Common myeloid progenitor, CD34-positive (primary cell): ENCODE data around the gene MELTF.

Experiments
- CTCF ChIA-PET: fragments of 350-600 bp; sonication (Branson Sonifier 250); formaldehyde crosslinking; loops from one replicate; lab custom pipeline; 2021; ENCODE audit warnings: antibody characterized with exemption; lab: Charles Lee
- POLR2A ChIA-PET: fragments of 350-600 bp; sonication (Branson Sonifier 250); formaldehyde crosslinking; loops from one replicate; lab custom pipeline; 2021; ENCODE audit warnings: antibody characterized with exemption; lab: Charles Lee
- DNase-seq, 3 donors: peaks; one replicate each; pipeline versions ENCODE4 v3.0.0 to v3.0.0-alpha.2; 2013
- H3K27ac ChIP-seq, 2 experiments: 1 replicate in 1 of 2; 2 replicates in 1 of 2; pipeline ENCODE4 v1.7.0; 2013; ENCODE audit warnings: inconsistent platforms in 2 of 2, low read length in 2 of 2, mild to moderate bottlenecking in 2 of 2, low read depth in 1 of 2, moderate library complexity in 1 of 2; ENCODE audit not compliant: severe bottlenecking in 2 of 2, insufficient read depth in 1 of 2, poor library complexity in 1 of 2
- H3K27me3 ChIP-seq, 5 experiments: replicated peaks in 2 of 5; 1 replicate in 3 of 5; 2 replicates in 2 of 5; pipeline versions ENCODE4 v1.6.1 to v1.7.0; 2013; ENCODE audit warnings: low read length in 4 of 5, mild to moderate bottlenecking in 2 of 5, moderate library complexity in 2 of 5, inconsistent platforms in 1 of 5; ENCODE audit not compliant: insufficient read depth in 5 of 5, control insufficient read depth in 4 of 5
- H3K36me3 ChIP-seq, 4 experiments: 1 replicate in 2 of 4; 2 replicates in 2 of 4; pipeline versions ENCODE4 v1.6.1 to v1.7.0; 2013; ENCODE audit warnings: low read length in 3 of 4, control low read depth in 1 of 4, mild to moderate bottlenecking in 1 of 4; ENCODE audit not compliant: control insufficient read depth in 4 of 4, insufficient read depth in 4 of 4
- H3K4me1 ChIP-seq, 4 experiments: 1 replicate in 3 of 4; 2 replicates in 1 of 4; pipeline versions ENCODE4 v1.6.1 to v1.7.1; 2013; ENCODE audit warnings: low read length in 3 of 4, mild to moderate bottlenecking in 3 of 4, control low read depth in 1 of 4, inconsistent platforms in 1 of 4, moderate library complexity in 1 of 4; ENCODE audit not compliant: control insufficient read depth in 4 of 4, insufficient read depth in 4 of 4; ENCODE audit errors: control extremely low read depth in 1 of 4
- H3K4me3 ChIP-seq, 7 experiments: 1 replicate in 4 of 7; 2 replicates in 3 of 7; pipeline versions ENCODE4 v1.5.1 to v1.7.0; 2013; ENCODE audit warnings: mild to moderate bottlenecking in 7 of 7, low read length in 6 of 7, moderate library complexity in 6 of 7, inconsistent platforms in 2 of 7, low read depth in 2 of 7, control low read depth in 1 of 7; ENCODE audit not compliant: insufficient read depth in 4 of 7, control insufficient read depth in 1 of 7; ENCODE audit errors: extremely low read depth in 1 of 7
- H3K9me3 ChIP-seq, 5 experiments: 1 replicate in 4 of 5; 2 replicates in 1 of 5; pipeline versions ENCODE4 v1.6.1 to v1.7.1; 2013; ENCODE audit warnings: low read length in 4 of 5, mild to moderate bottlenecking in 2 of 5, inconsistent platforms in 1 of 5, low read depth in 1 of 5, moderate library complexity in 1 of 5; ENCODE audit not compliant: control insufficient read depth in 4 of 5, insufficient read depth in 2 of 5; ENCODE audit errors: control extremely low read depth in 1 of 5
- WGBS: methylation state at CpG from one replicate; pipeline ENCODE4 v1.1.5; 2013; ENCODE audit not compliant: insufficient coverage; 5-methylcytosine and 5-hydroxymethylcytosine counted together

Gene MELTF

DNA sequence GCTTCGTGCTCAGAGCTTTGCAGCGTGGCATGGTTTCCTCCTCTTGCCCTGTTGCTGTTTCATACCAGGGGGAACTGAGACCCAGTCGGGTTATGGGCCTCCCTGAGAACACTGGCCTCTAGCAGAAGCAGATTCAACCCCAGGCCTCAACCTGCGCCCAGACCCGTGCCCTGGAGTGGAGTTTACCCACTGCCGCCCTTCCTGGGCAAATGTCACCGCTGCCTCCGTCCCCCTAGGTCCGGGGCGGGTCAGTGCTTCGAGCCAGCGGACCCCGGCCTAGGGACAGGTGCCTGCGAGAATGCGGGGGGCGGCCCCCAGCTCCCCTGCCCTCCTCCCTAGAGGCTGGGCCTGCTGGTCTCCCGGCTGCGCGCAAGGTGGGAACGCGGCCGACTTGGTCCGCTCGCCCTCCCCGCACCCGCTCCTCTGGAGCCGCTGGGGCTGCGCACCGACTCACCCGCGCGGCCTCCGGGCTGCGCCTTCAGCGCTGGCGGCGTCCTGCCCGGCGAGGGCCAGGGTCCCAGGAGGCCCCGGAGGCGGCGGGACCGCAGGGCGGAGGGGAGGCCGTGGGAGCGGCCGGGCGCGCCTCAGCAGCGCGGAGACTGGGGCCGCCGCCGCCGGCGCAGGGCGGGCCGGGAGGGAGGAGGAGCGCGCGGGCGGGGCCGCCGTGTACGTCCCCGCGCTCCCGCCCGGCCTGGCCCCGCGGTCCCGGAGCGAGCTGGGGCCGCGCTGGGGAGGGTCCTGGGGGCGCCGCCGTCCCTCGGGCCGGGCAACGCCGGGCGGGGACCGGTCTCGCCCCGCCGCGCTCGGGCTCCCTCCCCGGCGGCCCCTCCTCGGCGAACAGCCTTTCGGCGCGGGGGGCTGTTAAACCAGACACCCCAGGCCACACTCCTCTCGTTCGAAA is 61.1 kb downstream of the MELTF start, which contains the start of gene PIGZ:
Gene PIGZ (minus strand): TSS at position 601 of the 901 bp plus-strand sequence. CDS start 16,802 bp downstream, outside the sequence.
- ChIA-PET POLR2A (interaction anchor here (0.6 kb wide), 1 partner anchor 11 kb away, joined by 3 read pairs; no protein-coding TSS in a partner anchor), CTCF (interaction anchor here (0.9 to 2.5 kb wide), 3 partner anchors 16 to 63 kb away, joined by 3 to 7 read pairs (median 3); no protein-coding TSS in a partner anchor)
- peaks cover 0 to 21% (median 17%) of the 10 kb centered on the region in 4 experiments for H3K4me1 ChIP-seq
- 1% methylated on average over 76 of the region's 98 CpGs for WGBS
- peak within 1 kb of the TSS in 1 of 2 experiments; percentile 43 for H3K27ac ChIP-seq
- H3K9me3 ChIP-seq: peaks cover 0 to 2% (median 0%) of the 10 kb centered on the region in 5 experiments
- H3K36me3 ChIP-seq: peaks cover 0 to 24% (median 2%) of the 10 kb centered on the region in 4 experiments
- peak; percentile 17 to 50 (median 37) for DNase-seq
- peak within 1 kb of the TSS; percentile 57 to 81 (median 73) for H3K4me3 ChIP-seq
- peaks cover 0 to 5% (median 0%) of the 10 kb centered on the region in 5 experiments for H3K27me3 ChIP-seq

DNA sequence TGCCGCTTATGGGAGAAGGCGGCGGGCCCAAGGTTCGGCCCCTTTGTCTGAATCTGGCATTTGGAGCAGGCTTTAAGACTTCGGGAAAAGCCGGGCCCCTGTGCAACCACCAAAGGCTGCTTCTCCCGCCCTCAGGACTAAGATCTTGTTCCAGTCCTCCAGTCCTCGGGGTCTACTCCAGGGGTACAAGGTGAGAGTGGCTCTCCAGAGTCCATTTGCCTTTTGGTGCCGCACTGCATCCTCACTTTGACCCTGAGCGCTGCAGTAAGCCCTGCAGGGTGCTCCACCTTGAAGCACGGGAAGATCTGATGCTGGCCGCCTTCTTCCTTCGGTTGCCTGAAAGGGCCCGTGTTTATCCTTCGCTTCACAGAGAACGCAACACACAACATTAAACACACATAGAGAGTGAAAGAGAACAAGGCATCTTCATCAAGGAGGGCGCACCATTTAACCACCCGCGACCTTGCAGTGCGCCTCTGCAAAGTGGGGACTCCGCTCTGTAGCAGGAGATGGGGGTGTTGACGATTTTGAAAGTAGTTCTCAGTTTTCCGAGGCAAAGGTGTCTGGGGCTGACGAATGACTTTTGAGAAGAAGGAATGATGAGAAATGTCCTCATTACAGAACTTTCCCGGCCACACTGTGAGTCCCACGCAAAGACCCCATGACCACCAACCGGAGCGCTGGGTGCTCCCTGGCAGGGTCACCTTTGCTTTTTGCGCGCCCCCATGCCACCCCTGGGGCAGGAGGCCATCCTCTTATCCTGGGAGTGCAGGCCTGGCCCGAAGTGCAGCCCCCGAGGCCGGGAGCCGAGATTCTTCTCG is 62.0 kb downstream of the MELTF start:
- no peak overlapping the region for H3K27ac ChIP-seq
- H3K4me1 ChIP-seq: peaks cover 0 to 21% (median 17%) of the 10 kb centered on the region in 4 experiments
- 76% methylated on average over 32 of the region's 35 CpGs for whole genome bisulfite sequencing
- peaks cover 0 to 2% (median 0%) of the 10 kb centered on the region in 5 experiments for H3K9me3 ChIP-seq
- CTCF ChIA-PET: interaction anchor here (1.6 to 2.5 kb wide), 2 partner anchors 15 to 17 kb away, joined by 3 to 7 read pairs; no protein-coding TSS in a partner anchor
- H3K27me3 ChIP-seq: peaks cover 0 to 5% (median 0%) of the 10 kb centered on the region in 5 experiments
- H3K4me3 ChIP-seq: peak overlapping the region in 6 of 7 experiments; percentile 59 to 81 (median 74)
- POLR2A ChIA-PET: no interaction called here
- DNase-seq: no peak
- peaks cover 0 to 25% (median 4%) of the 10 kb centered on the region in 4 experiments for H3K36me3 ChIP-seq

DNA sequence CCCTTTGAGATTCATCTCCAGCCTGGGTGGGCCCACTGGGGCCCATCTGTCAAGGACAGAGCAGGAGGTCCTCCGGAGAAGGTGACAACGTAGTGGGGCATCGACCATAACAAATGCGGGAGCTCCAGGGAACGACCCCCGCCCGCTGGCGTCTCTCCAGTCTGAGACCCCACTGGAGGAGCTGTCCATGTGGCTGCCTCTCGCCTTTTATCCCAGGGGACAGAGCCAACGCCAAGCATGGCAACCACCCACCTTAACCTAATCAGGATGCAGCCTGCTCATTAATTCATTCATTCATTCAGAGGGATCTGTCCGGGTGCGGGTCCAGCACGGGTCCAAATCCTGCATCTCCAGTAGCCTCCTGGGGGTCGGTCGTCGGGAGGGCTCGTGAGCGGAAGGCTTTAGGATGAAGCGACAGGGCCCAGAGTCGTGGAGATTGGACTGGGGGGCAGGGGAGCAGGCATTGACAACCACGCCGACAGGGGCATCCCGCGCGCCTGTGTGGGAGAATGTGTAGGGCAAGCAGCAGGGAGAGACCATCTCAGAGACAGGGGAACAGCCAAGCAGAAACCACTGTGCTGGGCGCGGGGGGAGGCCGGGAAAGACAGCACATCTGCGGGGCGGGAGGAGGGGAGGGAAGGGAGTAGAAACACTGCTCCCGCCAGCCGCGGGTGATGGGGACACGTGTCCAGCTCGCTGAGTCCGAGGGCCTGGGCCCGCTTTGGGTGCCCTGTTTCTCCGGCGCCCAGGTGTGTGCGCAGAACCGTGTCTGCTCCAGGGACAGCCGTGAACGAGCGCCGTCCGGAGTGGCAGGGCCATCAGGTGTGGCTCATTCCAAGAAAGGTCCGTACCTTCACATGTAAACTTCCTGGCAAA is 62.9 kb downstream of the MELTF start:
- H3K27ac ChIP-seq: no peak overlapping the region
- H3K36me3 ChIP-seq: peaks cover 0 to 25% (median 4%) of the 10 kb centered on the region in 4 experiments
- WGBS: 88% methylated on average over 41 of the region's 47 CpGs
- H3K27me3 ChIP-seq: peaks cover 0 to 5% (median 0%) of the 10 kb centered on the region in 5 experiments
- no peak for DNase-seq
- H3K9me3 ChIP-seq: peaks cover 0 to 2% (median 0%) of the 10 kb centered on the region in 5 experiments
- CTCF ChIA-PET: interaction anchor here (1.5 kb wide), 1 partner anchor 17 kb away, joined by 4 read pairs; no protein-coding TSS in a partner anchor
- H3K4me1 ChIP-seq: peaks cover 0 to 21% (median 17%) of the 10 kb centered on the region in 4 experiments
- H3K4me3 ChIP-seq: peak overlapping the region in 1 of 7 experiments; percentile 61
- POLR2A ChIA-PET: no interaction called here

DNA sequence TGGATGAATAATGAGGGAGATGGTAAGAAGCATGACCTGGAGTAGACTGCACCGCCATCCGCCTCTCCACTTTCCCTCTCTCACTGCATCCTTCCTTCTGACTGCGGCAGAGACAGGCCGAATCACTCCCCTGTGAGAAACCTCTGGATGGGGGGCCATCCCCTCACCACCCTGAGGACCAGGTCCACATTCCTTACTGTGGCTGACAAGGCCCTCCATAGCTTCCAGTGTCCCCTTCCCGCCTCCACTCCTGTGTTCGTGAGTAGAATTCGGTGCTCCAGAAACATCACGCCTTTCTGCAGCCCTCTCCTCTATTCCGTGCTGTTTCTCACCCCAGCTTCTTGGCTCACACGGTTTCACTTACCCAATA is 63.8 kb downstream of the MELTF start:
- POLR2A ChIA-PET: no interaction called here
- Histone ChIP-seq H3K4me3 (no peak overlapping the region), H3K4me1 (peaks cover 0 to 21% (median 17%) of the 10 kb centered on the region in 4 experiments), H3K9me3 (no peaks in the 10 kb centered on the region), H3K27ac (no peak overlapping the region), H3K36me3 (peaks cover 0 to 25% (median 4%) of the 10 kb centered on the region in 4 experiments), H3K27me3 (peaks cover 0 to 5% (median 0%) of the 10 kb centered on the region in 5 experiments)
- CTCF ChIA-PET: interaction anchor here (1.5 kb wide), 1 partner anchor 16 kb away, joined by 4 read pairs; no protein-coding TSS in a partner anchor
- no peak for DNase-seq
- 97% methylated on average over 8 of the region's 10 CpGs for WGBS

DNA sequence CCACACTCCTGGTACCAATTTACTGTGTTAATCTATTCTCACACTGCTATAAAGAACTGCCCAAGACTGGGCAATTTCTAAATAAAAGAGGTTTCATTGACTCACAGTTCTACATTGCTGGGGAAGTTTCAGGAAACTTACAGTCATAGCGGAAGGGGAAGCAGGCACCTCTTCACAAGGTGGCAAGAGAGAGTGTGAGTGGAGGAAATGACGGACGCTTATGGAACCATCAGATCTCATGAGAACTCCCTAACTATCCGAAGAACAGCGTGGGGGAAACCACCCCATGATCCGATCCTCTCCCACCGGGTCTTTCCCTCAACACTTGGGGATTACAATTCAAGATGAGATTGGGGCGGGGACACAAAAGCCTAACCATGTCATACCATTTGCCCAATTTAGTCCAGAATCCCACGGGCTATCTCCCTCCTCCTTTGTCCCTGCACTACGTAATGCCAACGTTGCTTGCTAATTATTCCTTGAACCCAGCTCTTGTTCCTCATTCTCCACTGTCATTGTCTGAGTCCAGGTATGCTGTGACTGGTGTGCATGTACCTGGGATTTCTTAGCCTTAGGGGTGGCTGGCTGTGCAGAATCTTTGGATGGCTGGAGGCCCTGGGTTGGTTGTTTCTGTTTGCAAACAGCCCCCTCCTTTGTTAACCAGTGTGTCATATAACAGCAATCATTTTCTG is 64.4 kb downstream of the MELTF start:
- no peak for DNase-seq
- no peaks in the 10 kb centered on the region for H3K9me3 ChIP-seq
- peaks cover 0 to 20% (median 17%) of the 10 kb centered on the region in 4 experiments for H3K4me1 ChIP-seq
- POLR2A ChIA-PET: no interaction called here
- H3K27me3 ChIP-seq: peaks cover 0 to 5% (median 0%) of the 10 kb centered on the region in 5 experiments
- H3K27ac ChIP-seq: no peak overlapping the region
- H3K4me3 ChIP-seq: no peak overlapping the region
- CTCF ChIA-PET: no interaction called here
- peaks cover 0 to 25% (median 4%) of the 10 kb centered on the region in 4 experiments for H3K36me3 ChIP-seq
- 100% methylated on average over 6 of the region's 11 CpGs for WGBS
